GM21619 (cell line): ENCODE data around the gene THSD4.
A peak's percentile ranks its signal among the peaks of the same experiment; 100 is the strongest.

ENCODE experiments used
- ATAC-seq: cut with Tn5 transposase; IDR thresholded peaks from one replicate; pipeline ENCODE4 v1.9.1; 2021; ENCODE audit not compliant: unreplicated experiment

Gene THSD4

DNA sequence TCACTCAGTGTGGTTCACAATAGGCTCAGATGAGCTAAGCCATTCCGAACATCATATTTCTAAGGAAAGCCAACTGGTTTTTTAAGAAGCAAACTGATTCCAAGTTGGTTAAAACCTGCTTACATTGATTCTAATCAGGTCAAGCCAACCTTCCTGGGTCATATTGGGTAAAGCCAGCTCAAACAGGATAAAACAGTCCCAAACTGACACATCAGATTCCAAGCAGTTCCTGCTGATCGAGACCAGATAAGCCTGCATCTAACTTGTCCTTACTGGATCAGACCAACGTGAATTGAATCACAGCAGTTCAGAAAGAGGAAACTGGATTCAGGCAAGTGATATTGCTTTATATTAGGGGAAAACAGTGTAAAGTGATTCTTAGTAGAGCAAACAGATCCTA is 18.6 kb upstream of the THSD4 start:
- no peak for ATAC-seq

DNA sequence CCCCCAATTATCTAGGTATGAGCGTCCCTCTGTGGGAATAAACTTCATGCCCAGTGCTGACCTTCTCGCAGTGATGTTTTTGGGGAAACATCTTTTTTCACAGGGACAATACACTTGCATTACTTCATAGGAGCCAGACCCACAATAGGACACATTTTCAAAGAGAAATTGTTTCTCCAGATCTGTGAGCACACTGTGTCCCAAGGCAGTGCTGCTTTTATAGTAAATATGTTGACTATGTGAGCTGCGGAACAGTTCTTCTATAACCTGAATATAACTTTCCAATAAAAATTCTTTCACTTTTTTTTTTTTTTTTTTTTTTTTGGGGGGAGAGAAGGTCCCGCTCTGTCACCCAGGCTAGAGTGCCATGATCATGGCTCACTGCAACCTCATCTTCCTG is 17.4 kb upstream of the THSD4 start:
- ATAC-seq = no peak

DNA sequence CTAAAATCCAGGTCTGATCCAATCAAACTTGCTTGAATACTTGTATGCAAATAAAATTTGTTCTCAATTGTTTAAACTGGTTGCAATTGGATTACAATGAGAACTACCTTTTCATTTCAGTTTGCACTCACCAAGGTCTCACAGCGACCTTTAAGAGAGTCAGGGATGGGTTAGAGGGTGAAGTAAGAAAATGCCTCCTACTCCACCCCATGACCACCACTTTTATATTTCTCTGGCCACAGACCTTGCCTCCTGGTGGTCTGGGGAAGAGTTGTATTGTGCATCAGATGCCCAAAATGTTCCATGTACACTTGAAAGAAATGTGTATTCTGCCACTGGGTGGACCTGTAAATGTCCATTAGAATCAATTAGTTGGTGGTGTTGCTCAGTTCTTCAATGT is 16.4 kb upstream of the THSD4 start:
- no peak for ATAC-seq

DNA sequence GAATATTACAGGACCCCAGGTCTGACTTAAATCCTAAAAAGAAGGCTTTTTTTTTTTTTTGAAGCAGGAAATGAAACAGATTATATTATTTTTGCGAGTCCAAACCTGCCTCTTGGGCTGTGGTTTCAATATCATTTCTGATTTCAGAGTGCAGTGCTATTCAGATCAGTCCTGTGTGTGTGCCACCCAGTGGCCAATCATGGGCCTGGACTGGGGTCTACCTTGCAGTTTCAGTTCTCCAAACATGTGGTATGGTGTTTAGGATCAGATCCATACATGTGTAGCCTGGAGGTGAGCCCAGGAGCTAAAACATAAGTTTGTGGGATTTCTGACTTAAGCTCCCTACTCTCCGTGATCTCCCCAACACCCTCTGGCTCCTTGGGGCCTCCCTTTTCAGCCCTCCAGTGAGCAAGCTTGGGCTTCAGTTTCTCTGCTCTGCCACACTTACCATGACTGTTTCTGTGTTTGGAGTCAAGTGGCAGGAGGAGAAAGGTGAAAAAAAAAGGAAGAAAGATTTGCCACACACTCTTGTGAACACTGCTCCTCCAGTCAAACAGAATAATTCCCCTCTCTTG is 12.1 kb upstream of the THSD4 start:
- peak; percentile 84 for ATAC-seq

DNA sequence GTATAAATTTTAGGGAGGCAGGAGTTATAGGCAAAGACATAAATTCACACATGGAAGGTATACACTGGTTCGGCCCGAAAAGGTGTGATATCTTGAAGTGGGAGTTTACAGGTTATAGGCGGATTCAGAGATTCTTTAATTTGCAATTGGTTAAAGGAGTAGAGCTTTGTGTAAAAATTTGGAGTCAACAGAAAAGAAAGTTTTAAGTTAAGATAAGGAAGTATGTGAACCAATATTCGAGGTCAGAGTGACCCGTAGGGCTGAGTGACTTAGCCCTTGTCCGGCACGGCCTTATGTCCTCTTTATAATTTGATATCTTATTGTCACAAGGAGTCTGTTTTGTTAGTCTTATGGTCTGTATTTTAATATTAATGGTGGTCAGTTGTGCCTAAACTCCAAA is 10.6 kb upstream of the THSD4 start:
- no peak for ATAC-seq

DNA sequence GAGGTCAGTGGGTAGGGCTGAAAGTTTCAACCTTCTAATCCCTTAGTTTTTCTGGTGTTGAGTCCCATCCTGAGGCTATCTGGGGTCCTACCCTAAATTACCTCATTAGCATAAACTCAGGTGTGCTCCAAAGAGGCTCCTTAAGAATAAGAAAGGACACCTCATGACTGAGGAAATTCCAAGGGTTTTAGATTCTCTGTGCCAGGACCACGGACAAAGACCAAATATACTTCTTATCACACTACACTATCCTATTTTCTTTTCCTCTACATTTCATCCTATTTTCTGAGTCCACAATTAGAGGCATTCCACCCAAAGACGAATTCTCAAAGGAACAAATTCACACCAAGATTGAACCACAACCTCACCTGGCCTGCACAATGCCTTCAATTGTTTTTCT is 9.8 kb upstream of the THSD4 start:
- no peak for ATAC-seq

DNA sequence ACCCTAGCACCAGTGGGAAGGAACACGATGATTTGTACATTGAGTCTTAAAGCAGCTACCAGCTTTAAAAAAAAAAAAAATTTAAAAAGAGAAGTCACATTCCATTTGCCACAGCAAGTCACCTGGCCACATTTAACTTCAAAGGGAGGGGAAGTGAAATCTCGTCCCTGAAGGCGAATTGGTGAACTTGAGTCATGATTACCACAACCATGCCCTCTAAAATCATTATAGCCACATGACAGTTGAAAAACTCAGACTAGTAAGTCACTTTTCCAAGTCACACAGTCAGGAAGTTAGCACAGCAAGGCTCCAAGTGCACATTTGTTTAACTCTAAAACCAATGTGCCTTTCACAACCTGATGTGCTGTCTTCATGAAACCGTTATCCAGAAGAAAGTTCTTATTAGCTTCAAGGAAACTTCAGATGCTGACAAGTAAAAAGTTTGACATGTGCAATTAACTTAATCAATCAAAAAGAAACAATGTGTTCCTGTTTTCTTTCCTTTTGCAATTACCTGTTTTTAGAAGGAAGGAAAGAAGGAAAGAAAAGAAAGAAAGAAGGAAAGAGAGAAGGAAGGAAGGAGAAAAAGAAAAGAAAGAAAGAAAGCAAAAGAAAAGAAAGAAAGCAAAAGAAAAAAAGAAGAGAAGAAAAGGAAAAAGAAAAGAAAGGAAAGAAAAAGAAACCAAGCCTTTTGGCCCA is 8.3 kb upstream of the THSD4 start:
- no peak for ATAC-seq

DNA sequence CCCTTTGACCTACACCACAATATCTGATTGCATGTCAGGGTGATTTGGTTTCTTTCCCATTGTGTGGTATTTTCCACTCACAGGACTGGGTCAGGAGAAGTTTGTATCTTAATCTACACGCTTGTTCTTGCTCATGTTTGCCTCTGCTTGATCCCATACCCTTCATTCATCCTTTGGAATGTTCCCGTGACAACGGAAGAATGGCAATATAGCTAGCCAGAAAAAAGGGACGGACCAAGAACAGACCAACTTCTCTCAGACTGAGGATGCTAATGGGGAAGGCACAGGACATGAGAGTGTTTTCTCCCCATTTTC is 7.8 kb upstream of the THSD4 start:
- no peak for ATAC-seq

DNA sequence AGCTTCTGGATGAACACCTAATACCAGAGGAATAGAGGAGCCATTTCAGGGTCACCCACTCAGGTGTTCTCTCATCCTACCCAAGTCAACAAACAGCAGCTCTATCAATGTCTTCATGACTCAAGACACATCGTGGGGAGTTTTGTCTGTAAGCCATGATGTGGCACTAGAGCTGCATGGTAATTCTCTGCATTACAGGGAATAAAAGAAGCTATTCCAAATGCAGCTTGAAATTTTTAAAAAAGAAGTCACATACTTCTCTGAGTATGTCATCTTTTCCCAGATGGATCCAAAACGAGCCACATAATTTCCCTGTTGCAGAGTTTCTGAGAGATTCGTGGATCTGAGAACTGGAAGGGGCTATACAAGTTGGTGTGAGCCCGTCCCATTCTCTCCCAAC is 6.1 kb upstream of the THSD4 start:
- no peak for ATAC-seq

DNA sequence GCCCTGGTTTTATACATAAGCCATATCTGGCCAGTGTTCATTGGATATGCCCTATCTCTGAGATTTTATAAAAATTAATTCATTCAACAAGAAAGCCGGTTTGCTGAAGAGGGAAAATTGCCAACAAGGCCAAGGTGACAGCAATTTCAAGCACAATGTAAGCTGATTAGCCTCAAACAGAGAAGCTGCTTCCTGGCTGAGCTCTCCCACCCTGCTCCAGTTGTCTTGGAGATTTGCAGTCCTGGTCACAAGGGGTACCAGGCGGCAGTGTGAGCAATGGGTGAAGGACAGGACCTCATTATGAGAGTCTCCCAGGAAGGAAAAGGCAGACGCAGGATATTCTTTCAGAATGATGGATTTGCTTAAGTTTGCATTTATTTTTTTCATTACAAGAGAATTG is 5.4 kb upstream of the THSD4 start:
- ATAC-seq = no peak

DNA sequence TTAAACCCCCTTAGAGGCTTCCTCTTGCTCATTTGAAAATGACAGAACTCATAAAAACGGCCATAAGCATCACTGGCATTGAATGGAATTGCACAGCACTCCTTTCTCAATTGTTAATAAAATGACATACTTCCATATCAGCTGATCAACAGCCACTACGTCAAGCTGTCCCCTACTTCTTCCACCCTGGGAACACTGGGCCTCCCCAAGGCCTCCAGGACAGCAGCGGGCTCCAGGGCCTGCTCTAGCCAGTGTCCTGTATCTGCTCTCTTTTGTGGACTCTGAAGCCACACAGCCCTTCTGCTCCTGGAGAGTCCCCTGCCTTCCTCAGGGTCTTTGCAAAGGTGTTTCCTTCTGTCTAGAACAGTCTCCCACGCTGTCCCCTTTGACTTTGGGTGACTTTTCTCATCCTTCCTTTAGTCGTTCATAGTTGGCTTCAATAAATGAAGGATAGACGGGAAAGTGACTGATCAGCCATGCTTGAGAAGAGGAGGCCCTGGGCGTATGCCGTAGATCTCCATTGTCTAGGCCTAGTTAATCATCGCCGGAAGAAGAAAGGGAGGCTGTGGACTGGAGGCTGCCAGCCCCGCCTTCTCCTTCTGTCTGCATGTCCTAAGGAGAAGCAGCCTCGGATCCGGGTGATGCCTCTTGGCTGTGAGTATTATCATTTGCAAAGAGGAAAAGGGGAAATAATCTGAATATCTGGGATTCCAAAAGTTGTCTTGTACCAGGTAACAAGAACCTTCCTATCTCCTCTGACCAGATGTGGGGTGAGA is 4.7 kb upstream of the THSD4 start:
- no peak for ATAC-seq

DNA sequence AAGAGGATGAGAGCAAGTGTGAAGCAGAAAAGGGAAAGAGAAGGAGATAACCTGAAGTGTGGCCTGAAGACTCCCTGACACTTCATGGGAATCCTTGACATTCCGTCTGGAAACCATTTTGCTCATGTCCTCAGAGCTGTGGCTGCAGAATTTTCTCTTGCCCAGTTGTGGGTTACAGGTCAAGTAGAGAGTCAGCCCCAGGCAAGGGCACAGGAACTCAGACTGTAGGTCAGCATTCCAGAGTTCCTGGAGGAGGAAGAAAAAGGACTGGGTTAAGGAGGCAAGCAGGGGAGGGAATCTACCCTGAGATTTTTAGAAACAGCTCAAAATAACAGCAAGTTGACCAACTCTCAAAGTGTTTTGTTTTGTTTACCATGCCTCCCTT is 4.1 kb upstream of the THSD4 start:
- ATAC-seq = no peak

DNA sequence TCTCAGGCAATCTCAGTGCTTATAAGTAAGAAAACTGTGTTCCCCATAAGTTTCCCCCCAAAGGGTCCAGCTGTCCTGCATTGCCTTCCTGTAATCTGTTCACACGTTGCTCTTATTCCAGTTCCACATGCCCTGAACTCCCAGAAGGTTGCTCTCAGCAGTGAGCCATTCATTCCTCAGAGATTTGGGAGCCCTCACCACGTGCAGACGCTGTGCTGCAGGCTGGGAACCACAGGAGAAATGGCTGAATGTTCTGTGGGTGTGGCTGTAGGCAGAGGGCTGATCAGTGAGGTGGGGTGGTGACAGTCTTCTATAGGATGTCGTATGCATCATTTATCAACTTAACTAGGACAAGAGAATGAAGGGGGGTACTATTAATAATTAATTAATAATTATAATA is 3.3 kb upstream of the THSD4 start:
- ATAC-seq = no peak

DNA sequence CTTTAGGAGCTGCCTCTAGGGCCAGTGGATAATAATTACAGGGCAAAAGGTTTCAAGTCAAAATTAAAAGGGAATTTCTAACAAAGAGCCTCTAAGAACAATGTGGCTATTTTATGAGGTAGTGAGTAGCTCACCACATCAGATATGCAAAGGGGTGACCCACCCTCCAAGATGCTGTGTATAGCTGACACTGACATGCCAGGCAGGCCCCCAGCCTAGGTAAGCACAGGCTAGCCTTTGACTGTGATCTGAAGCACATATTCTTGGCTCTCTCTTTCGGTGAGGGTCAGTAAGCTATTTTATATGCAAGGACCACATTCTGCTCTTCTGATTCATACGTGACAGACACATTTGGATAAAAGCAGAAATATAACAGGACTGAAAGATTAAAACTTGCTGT is 2.8 kb upstream of the THSD4 start:
- ATAC-seq = no peak

DNA sequence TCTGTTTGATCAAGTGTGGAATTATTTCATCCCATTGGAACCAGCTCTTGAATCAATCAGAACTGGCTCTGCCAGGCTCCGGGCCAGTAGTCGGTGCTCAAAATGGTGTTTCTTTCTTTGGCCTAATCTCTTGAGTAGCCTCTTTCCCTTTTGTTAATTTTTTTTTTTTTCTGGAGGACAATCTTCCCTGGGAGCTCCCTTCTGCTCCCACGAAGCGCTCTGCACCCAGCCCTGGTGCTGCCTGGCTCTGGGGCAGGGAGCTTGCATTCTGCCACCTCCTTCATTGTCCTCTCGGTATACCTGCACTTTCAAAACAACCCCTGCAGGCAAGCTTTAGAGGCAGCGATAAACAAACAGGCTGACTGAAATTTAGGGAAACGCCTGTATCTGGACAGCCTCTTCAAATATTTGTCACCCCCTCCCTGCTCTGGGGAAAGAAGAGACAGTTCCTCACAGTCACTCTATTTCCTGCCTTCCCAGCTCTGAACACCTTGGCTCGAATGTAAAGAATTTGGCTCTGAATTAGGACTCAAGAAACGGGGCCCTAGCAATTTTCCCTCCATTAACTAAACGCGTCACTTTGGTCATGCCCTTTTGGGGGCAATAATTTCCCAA is 1.1 kb upstream of the THSD4 start:
- no peak for ATAC-seq

DNA sequence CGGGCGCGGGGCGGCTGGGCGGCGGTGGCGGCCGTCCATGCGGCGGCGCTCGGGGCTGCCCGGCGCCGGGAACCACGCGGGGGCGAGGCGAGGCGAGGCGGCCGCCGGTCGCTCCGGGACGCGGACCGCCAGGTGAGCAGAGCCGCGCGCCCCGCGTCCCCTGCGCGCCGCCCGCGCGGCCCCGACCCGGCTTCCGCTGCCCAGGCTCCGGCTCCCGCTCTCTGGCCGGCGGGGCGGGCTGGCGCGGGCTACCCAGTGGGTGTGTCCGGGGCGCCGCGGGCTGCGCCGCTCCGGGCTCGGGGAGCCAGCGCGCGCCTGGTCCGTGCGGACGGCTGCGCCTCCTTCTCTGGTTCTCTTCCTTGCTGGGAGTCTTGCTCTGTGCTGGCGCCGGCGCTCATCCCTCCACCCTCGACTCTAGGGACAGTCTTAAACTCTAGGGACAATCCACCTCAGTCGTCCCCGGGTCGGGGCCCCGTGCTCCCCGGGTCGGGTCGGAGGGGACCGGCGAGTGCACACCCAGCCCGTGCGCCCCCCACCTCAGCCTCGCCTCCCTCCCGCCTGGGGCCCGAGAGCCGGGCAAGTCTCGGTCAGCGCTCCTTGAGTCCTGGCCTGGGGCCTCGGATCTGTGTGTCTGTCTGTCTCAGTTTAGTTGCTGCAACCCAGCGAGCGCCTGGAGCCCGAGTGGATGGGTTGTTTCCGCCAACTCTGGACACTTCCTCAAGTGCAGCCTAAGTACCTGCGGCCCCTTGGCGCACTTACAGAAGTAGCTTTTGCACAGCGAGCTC is 488 bp downstream of the THSD4 start:
- ATAC-seq = peak; percentile 41

DNA sequence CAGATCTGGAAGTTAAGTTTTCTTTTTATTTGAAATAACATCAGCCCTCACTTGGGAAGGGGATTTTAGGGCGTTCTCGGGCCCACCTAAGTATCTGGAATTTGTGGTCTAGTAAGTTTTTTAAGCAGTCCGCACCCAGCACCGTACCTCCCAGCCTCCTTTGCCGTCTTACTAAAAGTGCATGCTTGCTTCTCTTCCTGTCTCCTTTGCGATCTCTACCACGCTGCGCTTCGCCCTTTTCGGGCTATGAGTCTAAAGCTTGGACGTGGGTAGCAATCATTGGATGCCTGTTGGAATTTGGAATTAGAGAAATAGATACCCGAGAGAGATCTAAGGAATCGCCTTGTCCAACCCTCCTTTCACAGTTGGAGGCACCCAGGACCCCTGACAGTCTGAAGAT is 1.1 kb downstream of the THSD4 start:
- ATAC-seq = no peak

DNA sequence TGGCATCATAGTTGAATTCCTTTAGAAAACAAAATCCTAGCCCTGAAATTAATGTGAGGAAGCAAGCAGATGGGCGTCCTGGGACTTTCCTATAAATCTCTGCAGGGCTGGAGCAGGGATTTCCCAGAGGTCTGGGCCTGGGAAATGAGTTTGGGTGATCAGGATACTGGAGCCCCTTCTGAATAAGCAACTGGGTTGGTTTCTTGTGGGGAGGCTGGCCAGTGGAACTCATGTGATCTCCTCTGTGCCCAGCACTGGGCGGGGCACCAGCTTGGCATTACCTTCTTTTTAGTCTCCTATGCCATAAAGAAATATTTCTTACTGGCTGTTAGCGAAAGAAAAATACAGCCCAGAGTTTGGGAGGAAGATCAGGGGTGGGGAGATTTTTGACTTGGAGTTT is 1.7 kb downstream of the THSD4 start:
- ATAC-seq = no peak

DNA sequence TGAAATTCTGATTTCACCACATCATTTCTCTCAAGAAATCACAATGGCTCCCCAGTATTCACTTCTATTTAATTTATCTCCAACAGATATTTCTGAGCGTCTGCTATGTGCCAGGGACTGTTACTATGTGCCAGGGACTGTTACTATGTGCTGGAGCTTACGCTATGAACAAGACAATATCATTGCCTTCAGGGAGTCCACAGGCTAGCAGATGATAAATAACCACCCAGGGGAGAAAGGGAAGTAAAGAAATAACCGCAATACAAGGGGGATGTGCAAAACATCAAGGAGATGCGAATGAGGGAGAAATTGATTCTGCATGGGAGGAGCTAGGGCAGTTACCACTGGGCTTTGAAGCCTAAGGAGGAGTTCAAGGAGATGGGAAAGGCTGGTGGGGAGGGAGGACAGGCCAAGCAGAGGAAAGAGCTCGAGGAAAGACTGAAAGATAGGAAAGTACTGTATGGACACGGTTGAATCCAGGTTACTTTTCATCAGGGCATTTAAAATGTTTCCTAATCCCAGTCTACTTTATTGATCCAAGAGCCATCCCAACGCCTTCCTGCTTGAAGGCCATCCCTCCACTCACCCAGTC is 2.5 kb downstream of the THSD4 start:
- no peak for ATAC-seq

DNA sequence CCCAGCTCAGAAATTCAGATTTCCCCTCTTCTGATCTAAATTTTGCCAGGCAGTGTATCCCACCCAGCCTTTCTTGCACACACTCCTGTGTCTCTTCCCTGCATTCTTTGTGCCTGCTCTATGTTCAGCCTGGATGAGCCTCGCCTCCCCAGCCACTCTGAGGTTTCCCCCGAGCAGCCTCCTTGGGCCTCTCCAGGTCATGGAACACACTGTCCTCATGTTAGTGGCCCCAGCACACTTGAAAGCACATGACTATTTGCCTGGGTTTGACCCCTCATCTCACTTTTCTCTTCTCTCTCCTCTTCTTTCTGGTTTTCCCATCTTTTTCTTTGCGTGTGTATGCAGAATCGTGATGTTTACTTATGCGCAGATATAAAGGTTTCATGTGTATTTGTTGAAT is 3.1 kb downstream of the THSD4 start:
- no peak for ATAC-seq
